LNCaP clone FGC (cell line): ENCODE data around the gene GSAP.
"Not testable (repeated sequence)": the region's sequence is repeated elsewhere in the genome, so short reads cannot be mapped to it uniquely, and the experiment has no call there.

Experiments used
- DNase-seq: peaks from one replicate; pipeline ENCODE4 v3.0.0-alpha.2; 2011; ENCODE audit warnings: low read depth
- H3K4me3 ChIP-seq: 2 replicates; pipeline ENCODE4 v1.5.1; 2011; ENCODE audit warnings: mild to moderate bottlenecking, low read depth, low read length, control low read depth
- CTCF ChIP-seq: IDR thresholded peaks from 2 replicates; pipeline ENCODE4 v1.5.1; 2012; ENCODE audit warnings: mild to moderate bottlenecking; ENCODE audit not compliant: control insufficient read depth, insufficient read depth; ENCODE audit errors: extremely low read depth

The GSAP gene

DNA sequence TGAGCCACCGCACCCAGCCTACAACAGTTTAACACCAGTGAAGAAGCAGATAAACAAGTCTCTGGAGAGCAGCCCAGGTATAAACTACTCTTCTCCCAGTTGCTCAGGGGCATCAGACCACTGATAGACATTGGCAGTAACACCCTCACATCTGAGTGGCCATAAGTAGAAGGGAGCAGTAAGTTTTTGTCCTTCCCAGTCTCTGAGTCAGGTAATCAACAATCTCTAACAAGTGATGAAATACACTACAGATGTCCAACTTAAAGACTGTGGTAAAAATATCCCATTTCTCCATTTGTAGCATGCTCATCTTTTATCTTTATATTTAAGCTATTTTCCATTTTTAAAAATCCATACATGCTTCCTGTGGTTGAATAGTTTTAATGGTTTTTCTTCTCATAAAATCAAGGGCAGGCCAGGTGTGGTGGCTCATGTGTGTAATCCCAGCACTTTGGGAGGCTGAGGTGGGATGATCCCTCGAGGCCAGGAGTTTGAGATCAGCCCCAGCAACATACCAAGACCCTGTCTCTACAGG, 78.6 kb downstream of the GSAP start:
- DNase-seq: no peak
- no peak for TF ChIP-seq CTCF
- H3K4me3 ChIP-seq: no peak overlapping the region

DNA sequence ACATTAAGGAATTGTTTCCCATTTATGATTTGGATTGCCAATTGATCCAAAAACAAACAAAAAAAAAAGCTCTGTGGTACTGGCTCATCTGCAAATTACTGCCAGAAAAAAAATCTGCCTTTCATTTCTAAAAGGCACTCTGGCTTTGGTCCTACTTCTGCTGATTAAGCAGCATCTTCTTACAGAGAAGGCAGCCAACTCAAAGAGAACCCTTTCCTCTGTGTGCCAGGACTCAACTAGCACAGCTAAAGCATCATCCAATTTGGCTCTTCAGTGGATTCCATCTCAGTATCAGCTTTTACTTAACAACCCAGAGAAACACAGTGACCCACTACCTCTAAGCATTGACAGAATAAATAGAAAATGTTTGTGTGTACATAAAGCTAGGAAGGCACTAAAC, 80.6 kb downstream of the GSAP start:
- H3K4me3 ChIP-seq: no peak overlapping the region
- DNase-seq: no peak
- no peak for TF ChIP-seq CTCF

- not testable (repeated sequence) for DNase-seq, H3K4me3 ChIP-seq
These were observed 82.1 kb downstream of the GSAP start for GRCh38 chr7:77334039-77334438.

DNA sequence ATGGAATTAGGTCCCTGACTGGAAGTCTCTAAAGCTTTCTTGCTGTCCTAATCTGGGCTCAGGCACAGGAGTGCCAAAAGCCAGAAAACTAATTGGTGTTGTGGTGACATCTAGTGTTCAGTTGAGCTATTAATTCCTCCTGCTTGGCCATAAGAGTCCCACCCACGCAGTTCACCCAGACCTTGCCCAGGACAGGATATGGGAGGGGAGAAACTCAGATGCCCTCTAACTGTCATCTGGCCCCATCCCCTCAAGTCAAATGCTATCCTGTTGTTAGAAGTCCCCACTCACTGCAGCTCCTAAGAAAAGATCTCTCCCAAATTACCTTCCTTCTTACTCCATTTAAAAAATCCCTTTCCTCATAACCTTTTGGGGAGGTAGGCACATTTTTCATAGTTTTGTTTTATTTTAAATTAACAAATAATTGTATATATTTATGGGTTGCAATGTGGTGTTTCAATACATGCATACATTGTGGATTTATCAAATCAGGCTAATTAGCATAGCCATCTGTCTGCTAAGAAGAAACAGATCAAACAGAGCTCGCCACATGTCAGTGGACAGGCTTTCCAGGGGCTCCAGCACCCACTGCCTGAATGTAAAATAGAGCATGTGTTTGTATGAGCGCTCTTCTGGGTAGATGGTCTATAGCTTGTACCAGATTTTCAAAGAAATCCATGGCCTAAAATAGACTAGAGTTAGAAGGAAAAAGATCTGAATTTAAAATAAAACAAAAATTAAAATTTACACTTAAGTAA, 84.0 kb downstream of the GSAP start:
- DNase-seq: peak; percentile 72
- TF ChIP-seq CTCF: peak; percentile 78
- no peak overlapping the region for H3K4me3 ChIP-seq

GRCh38 chr7:77330169-77330882, 85.8 kb downstream of the GSAP start:
- no peak for TF ChIP-seq CTCF
- DNase-seq: no peak

GRCh38 chr7:77329466-77330168, 86.5 kb downstream of the GSAP start:
- TF ChIP-seq CTCF: no peak
- no peak overlapping the region for H3K4me3 ChIP-seq
- DNase-seq: no peak

More at GRCh38 chr7:77330169-77330882, 85.8 kb downstream of the GSAP start:
- no peak overlapping the region for H3K4me3 ChIP-seq

DNA sequence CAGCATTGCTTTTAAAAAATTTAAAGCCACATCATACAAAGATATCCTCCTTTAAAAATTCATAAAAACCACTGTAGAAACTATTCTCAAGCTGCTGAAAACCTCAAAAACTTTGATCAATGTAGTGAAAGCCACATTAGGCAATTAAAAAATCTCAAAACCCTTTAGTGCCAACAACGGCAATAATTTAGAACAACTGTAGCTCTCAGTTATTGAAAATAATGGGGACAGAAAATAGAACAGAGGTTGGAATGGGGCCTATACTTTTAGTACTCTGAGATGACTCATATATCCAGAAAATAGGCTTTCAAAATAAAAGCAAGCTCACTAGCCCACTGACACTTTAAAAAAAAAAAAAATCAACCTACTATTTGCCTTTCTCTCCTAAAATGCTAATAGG, 87.5 kb downstream of the GSAP start:
- H3K4me3 ChIP-seq: no peak overlapping the region
- no peak for DNase-seq
- TF ChIP-seq CTCF: no peak
